HL-60/S4 treated with phorbol 12-myristate 13-acetate at 8.2 ng/mL for 4 days and 3 days (cell line): Measurements from ENCODE around the gene PTPRG.

Source experiments
- in situ Hi-C: fragments of 300-500 bp; cut with MboI; formaldehyde crosslinking; loops from 2 replicates; pipeline ENCODE4 v1.15.0; 2022; ENCODE audit warnings: low sequenced_read_pairs

PTPRG gene

DNA sequence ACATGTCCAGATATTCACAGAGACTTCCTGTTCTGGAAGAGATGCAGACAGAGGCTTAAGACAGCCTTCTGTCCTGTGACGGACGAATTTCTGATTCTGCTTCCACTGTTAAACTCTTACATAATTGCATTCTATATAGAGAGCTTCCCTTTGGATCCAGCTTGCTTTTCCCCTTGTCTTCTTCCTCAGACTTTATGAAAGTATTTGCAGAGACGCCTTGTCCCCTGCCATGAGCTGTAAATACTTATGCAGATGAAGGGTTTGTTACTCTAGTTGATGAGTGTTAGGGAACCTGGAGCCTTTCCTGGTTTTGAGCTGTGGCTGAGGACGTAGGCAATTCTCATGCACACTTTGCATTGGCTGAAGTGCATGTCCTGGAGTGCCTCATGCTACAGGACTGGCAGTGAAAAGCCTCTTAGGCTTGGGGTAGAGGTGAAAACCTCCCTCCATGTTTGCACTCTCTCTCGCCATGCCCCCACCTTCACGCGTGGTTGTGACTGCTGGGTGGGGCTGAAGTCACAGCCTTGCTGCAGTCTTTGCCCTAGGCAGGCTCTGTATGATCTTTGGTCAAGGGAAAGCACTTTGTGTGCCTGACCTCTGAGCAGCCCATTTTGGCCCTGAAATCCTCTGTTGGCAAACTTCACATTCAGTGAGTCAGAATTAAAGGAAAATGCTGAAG, 286.6 kb downstream of the PTPRG start:
- in situ Hi-C loops: no loop called here

DNA sequence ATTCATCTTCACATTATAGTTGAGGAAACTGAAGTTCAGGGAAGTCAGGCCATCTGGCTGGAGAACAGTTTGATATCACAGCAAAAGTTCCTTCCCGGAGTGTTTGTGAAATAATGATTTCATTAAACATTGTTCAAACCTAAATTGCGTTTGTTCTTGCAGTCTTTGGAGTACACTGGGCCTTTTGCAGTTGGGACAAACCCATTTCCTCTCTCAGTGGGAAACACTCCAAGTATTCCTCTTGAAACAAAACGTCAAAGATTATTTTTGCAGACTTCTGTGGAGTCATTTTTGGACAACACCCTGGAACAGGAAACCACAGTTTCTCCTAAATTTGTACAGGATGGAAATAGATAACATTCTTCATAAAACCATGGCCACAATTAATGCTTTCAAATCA, 287.5 kb downstream of the PTPRG start:
- in situ Hi-C loops: no loop called here

DNA sequence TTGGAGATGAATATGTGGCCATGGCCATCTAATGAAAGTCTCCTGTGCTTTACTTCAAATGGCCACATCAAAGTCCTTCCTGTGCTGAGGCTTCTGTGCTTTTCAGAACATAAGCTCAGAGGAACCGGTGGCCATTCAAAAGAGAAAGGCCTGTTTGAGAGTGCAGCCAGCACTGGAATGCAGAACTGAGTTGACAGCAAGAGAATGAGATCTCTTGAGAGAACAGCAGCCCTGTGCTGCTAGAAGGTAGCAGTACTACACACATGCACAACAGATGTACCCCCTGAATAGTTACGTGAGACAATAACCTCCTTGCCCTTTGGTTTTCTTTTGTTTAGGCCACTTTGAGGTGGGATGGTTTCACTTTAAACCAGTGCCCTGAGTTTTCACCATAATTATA, 292.5 kb downstream of the PTPRG start:
- in situ Hi-C loops: no loop called here

DNA sequence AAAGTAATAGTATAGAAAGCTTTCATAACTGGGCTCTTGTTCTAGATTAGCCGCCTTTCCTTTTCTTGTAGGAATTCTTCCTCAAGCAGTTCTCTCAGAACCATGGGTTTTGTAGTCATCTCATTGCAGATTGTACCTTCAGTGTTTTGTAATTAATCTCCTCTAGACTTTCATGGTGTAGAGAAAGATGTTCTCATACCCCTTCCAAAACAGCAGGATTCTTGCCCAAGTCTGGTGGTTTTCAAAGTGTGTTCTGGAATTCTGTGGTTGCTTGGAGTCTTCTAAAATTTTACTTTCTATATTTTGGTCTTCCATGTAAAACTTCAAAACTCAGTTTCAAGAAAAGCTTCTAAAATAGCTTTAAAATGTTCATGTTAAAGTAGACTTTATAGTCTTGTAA, 293.8 kb downstream of the PTPRG start:
- in situ Hi-C loops: no loop called here

DNA sequence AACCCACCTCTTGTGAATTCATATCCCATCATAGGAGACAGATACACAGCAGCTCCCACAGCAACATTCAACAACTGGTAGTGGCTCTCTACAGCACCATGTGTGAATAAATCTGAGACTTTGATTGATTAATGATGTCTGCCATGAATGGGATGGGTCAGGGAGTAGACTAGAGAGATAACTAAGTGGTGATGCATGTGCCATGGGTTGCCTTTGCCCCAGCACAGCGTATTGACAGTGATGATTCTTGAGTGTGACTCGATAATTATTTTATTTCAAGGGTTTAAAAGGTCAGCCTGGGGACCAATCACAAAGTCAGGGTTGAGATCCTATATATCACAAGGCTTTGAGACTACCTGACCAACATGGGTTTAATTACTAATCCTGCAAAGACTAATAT, 295.9 kb downstream of the PTPRG start:
- in situ Hi-C loops: no loop called here

DNA sequence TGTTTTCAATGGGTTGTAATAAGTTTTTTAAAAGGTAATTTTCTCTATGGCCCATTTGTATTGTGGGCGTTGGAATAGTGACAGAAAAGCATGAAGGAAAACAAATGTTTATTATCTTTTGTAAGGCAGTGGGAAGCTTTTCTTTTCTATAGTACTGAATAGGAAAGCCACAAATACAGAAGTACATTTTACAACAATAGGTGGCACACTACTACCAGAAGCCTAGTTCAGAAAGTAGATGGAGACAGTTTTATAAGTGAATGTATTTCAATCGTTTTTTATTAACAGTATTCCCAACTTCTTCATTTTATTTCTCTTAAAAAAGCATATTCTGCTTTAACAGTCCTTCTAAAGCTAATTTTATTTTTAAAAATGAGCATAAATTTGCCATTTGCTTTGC, 296.7 kb downstream of the PTPRG start:
- in situ Hi-C loops: no loop called here

DNA sequence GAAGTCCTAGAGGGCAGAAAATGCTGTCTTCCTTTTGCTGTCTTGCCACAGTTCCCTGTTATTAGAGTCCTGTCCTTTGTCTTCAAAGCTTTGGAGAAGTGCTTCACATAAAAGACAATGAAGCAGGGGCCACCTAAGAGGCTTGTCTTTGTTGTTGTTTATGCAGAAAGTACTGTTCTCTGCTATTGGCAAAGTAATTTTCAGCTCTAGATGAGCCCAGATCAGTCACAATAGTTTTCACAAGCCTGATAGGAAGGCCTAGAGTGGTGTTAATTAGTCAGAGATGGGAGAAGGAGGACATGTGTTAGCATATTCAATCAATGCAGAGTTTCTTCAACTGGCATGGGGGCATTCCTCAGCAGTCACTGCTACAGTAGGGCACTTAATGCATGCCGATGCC, 300.0 kb downstream of the PTPRG start:
- in situ Hi-C loops: no loop called here

DNA sequence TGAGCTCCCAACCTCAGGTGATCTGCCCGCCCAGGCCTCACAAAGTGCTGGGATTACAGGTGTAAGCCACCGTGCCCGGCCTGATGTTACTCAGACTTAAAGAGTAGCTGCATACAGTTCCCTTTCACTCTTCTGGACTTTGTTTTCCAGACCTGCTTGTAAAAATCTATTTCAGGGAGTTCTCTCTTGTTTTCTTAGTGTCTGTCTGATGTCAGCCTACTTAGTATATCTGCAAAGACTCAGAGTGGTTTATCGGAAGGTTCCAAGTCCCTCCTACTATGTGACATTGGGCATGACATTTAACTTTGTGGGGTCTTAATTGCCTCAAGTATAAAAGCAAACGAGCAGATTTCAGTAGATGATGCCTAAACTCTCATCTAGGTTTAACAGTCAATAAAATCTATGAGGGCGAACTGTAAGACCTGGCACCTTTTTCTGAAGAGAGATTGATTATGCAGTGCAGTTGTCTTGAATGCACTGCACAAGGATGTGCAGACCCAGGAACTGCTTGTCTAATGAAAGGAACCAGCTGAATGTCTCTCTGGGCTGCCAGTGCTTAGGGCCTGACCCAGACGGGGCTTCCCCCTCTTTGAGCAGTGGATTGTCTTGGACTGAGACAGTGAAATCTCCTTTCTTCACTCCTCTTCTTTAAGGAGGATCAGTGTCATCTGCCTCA, 301.4 kb downstream of the PTPRG start:
- in situ Hi-C loops: no loop called here

DNA sequence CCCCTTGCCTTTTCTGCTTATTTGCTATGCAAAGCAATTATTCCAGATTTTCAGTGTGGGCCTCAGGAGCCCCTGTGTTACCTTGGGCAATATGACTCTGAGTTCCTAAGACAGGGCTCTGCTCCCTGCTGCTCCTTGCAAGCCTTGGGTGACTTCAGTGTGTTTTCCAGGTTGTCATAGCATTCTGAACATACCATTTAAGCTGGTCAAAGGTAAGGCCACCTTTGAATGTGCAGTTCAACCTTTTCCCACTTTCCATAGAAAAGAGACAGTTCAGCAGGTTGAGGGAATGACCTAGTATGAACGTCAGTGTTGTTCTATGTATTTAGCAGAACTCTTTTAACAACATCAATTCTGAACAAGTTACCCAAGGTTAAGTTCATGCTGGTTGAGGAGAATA, 302.2 kb downstream of the PTPRG start:
- in situ Hi-C loops: no loop called here

DNA sequence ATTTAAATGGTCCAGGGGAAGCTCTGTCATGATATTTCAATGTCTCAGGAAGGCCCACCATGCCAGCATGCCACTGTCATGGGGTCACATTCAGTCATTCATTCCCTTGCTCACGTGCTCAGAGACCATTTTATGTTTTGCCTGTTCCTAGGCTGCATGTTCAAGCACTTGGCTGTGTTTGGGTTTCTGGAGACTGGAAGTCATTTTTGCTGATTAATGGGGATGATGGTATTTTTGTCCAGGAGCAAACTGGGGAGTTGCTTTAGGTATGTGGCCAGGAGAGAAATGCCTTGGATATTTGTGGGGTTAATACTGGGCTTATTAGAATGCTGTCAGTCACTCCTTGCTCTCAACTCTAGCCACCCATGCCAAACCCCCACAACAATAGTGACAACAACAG, 303.5 kb downstream of the PTPRG start:
- in situ Hi-C loops: no loop called here

DNA sequence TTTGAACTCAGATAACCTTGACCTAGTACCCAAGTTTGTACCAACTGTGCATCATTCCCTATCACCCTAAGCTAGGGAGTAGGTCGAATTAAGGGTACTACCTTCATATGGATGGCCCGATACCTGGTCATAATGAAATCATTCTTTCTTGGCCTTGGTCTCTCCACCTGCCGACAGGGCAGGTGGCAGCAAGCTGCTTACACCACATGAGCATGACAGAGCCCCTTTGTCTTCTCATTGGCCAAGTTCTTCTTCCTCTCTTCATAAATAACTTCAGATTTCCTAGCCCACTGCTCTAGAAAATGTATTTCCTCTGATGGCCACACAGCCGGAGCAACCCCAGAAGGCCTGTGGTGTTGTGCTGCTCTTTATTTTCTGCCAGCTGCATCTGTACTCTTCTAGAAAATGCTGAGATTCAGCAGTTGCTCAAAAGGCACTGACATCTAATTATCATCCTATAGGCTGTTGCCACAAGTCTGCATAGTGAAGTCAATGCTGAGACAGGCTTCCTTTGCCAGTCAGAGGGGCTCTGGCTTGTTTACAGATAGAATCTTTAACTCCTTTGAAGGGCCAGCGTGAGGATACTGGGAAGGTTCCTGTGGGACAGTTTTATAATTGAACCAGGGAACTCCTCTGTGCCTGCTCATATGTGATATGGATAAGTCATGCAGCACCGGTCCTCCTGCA, 304.2 kb downstream of the PTPRG start:
- in situ Hi-C loops: no loop called here

DNA sequence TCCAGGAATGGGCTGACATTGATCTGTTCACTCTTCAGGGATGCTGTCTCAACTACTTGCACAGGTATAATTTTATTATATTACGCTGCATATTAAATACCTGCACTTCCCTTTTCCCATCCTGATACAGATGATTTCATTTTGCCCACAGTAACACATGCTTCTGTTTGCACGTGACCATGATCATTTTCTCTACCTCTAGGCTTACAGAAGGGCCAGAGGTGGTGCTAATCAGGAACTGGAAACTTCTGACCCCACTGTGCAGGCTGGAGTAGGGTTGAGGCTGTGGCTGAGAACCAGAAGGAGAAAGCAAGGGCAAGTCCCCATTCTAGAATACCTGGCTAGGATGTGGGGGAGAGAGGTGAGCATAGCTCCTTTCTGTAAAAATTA, 304.8 kb downstream of the PTPRG start:
- in situ Hi-C loops: no loop called here

DNA sequence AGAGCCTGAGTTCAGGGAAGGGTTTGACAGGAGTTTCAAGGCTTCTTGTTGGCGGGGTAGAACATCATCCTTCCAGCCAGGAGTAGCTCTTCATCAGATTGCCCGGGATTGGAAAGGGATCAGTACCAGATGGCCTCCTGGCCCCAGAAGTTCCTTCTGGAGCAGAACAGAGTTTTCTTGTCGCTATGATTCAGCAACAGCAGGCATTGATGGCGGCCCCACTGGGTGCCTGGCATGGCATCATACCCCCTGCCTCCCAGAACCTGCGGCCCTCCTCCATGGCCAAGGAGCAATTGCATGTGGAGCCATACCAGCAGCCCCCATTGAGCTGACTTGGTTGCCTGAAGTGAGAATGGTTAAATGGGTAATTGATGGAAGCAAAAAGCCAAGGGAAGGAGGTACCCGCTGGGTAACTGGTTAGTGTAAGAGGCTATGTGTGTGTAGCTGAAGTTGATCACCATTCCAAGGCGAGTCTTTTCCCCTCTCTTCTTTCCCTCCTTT, 305.6 kb downstream of the PTPRG start:
- in situ Hi-C loops: no loop called here

DNA sequence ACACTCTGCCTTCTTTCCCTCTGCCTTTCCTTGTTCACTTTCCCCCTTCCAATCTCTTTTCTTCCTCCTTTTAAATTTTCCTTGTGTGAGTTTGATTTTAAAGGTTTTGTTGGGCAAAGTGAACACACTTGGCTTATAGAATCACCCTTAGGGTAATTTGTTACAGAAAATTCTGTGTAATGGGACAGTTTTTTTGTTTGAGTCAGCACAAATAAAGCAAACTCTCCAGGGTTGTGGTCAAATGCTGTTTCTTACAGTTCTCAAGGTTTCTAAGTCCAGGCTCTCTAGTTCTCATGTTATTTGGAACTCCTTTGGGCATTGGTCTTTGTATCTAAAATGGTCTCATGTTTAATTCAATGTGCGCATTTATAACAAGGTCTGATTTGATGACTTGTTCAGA, 307.1 kb downstream of the PTPRG start:
- in situ Hi-C loops: no loop called here

DNA sequence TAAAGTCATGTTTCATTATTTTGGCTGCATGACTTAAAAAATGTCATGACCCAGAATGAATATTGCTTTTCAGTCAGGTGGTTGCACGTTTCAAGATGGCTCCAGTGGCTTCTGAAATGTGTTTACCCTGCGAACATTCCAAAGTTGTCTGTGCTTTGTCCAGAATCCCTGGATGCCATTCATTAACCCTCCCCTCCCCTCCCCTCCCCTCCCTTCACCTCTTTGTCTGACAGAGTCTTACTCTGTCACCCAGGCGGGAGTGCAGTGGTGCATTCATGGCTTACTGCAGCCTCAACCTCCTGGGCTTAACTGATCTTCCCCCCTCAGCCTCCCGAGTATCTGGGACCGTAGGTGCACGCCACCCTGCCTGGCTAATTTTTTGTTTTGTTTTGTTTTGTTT, 308.0 kb downstream of the PTPRG start:
- in situ Hi-C loops: no loop called here

DNA sequence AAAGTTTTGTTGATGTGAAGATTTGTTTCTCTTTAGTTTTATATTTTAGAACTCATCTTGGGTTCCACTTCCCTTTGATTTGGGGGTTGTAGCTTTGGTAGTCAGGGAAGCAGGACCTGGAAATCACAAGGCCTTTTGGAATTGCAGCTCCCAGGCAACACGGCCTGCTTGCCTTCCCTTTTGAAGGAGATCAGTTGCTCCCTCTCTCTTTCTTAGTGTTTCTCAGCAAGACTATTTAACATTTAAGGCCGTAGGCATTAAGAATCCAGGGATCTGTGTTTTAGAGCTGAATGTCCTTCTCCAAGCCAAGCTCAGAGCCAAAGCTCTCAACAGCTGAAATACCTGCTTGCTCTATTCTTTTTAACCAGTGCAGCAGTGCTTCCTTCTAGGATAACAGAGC, 310.3 kb downstream of the PTPRG start:
- in situ Hi-C loops: no loop called here

DNA sequence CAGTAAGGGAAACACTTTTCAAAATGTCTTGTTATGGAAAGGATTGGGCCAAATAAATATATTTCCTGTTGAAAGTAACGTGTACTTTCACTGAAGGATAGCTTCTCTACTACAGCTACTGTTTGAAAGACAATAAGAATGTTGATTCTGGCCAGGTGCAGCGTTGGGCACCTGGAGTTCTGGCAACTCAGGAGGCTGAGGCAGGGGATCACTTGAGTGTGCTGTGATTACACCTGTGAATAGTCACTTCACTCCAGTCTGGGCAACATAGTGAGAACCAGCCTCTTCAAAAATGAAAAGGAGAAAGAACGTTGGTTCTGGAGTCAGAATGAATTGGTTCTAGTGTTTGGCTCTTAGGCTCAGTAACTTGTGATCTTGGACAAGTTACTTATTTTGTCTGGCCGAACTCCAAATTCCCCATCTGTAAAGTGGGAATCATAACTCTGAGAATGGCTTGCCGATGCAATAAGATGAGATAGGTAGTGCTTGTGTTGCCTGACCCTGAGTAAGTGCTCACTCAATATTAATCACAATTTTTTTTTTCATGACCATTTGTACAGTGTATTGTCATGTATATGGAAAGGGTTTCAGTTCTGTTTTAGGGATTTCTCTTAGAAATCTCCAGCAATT, 310.8 kb downstream of the PTPRG start:
- in situ Hi-C loops: no loop called here

DNA sequence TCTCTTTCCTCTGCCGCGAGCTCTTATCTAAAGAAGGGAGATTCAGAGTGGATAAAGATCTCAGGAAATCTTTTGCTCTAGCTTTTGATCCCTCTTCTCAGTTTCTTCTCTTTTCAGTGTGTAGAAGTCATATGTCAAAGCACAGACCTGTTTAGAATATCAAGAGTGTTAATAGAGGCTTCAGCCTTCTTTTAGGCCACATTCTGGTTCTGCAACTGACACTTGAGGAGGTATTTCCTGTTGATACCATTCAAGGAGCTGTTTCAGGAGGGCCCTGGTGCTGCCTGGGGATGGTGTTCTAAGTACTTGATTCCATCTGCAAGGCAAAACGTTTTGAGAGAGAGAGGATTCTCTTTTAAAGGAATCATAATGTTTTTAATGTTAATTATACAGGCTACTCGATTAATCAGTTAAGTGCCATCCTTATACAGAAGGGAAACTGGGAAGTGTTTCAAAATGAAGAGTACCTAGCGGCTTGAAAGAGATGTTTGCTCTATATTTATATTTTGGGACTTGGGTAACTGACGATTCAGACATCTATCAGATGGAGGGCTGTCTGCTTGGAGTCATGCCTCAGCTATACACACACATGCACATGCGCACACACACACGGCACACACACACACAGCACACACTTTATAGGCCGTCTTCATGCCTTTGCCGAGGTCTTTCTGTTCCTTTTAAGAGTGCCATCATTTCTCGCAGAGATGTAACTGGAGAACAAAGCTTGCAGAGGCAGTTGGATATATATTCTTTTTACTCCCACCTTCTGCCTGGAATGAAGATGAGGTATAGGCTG, 313.9 kb downstream of the PTPRG start:
- in situ Hi-C loops: no loop called here

DNA sequence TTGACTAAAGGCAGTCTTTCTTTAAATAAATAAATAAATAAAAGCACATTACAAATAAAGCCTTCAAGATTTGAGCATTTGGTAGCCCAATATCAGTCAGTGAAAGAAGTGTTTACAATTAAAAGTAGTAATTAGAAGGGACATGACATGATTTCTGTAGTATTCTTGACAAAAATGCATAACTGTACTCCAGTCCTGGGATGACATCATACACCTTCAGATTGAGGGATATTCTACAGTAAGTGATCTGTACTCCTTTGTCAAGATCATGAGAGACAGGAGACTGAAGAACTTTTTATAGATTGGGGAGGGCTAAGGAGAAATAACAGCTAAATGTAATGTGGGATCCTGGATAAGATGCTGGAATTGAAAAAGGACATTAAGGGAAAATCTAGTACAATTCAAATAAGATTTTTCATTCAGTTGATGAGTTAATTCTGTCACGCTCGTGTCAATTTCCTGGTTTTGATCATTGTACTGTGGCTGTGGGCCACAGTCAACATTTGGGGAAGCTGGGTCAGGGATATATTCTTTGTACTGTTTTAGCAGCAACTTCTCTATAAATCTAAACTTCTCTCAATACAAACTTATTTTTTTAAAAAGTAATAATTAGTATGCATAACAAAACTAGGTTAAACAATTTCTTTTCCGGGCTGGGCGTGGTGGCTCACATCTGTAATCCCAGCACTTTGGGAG, 314.8 kb downstream of the PTPRG start:
- in situ Hi-C loops: no loop called here

DNA sequence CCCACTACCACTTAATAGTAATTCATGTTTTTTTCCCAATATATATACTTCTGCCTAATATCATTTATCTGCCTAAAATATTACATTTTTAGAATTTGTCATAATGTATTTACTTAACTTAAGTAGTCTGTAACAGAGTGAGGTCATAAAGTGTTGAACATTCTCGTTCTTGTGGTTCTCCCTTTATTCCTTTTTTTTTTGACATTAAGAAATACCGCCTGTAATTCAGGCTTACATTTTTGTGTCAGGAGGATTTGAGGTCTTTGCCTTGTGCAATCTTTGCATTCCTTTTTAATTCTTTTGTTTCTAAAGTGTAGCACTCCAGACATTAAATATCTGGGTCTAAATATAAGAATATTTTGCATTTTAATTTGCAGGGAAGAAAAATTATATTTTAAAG, 315.4 kb downstream of the PTPRG start:
- in situ Hi-C loops: no loop called here
